Activated B cell treated with CpG ODN at 0.5 μM for 24 hours (primary cell): ENCODE data around the gene LSM14B. TPM values are rescaled to one million over a fixed set of nuclear protein-coding genes. Genes with fewer than 3 reads are reported as not detected.

Experiments used
- ATAC-seq: fragments of 200-7000 bp; cut with Tn5 transposase; one replicate; pipeline ENCODE4 v1.10.0; 2021; ENCODE audit warnings: low read depth, mild to moderate bottlenecking, moderate library complexity
- CTCF ChIA-PET: fragments of 350-600 bp; sonication (Branson Sonifier 250); formaldehyde crosslinking; loops from one replicate; lab custom pipeline; 2021; ENCODE audit warnings: antibody characterized with exemption; lab: Charles Lee
- POLR2A ChIA-PET: fragments of 350-600 bp; sonication (Branson Sonifier 250); formaldehyde crosslinking; loops from one replicate; lab custom pipeline; 2021; ENCODE audit warnings: antibody characterized with exemption; lab: Charles Lee
- DNase-seq: peaks from one replicate; pipeline ENCODE4 v3.0.0; 2022
- H3K27ac Mint-ChIP-seq: one replicate; pipeline ENCODE4 v1.8.0; 2020; ENCODE audit warnings: mixed read lengths
- H3K27me3 Mint-ChIP-seq: one replicate; pipeline ENCODE4 v1.8.0; 2021; ENCODE audit warnings: mixed read lengths
- H3K36me3 Mint-ChIP-seq: one replicate; pipeline ENCODE4 v1.8.0; 2021; ENCODE audit warnings: low read depth, mixed read lengths
- H3K4me1 Mint-ChIP-seq: one replicate; pipeline ENCODE4 v1.8.0; 2021; ENCODE audit warnings: mixed read lengths
- H3K4me3 Mint-ChIP-seq: one replicate; pipeline ENCODE4 v1.8.0; 2020; ENCODE audit warnings: mild to moderate bottlenecking, mixed read lengths
- H3K9me3 Mint-ChIP-seq: one replicate; pipeline ENCODE4 v1.8.0; 2020; ENCODE audit warnings: mixed read lengths
- CTCF ChIP-seq: fragments of 200-600 bp; IDR thresholded peaks from one replicate; pipeline ENCODE4 v1.8.0; 2022; ENCODE audit warnings: antibody characterized with exemption, mild to moderate bottlenecking
- intact Hi-C: fragments of 100-400 bp; cut with micrococcal nuclease; formaldehyde crosslinking; loops from one replicate; pipeline ENCODE4 v1.15.1; 2024
- total RNA-seq: library from RNA; stranded (reverse); gene quantifications from 2 replicates; pipeline ENCODE4 v1.2.3, GENCODE V29; 2022

LSM14B gene
- total RNA-seq, 1 donor from 2014 or later = 36.4 TPM

GRCh38 chr20:62141397-62142251 lies 19.3 kb downstream of the LSM14B start:
- CTCF ChIA-PET = interaction anchor here (0.6 kb wide), 1 partner anchor 73 kb away, joined by 3 read pairs; no protein-coding TSS in a partner anchor
- peak overlapping the region; percentile 89 for H3K4me3 Mint-ChIP-seq
- peaks cover 50% of the 10 kb centered on the region for H3K36me3 Mint-ChIP-seq
- TF ChIP-seq CTCF = no peak
- DNase-seq = no peak
- no peaks in the 10 kb centered on the region for H3K27me3 Mint-ChIP-seq
- POLR2A ChIA-PET = interaction anchor here (1.3 to 1.9 kb wide), 3 partner anchors 15 to 75 kb away, joined by 3 to 11 read pairs (median 5); partner anchors contain the start of gene LSM14B
- no peaks in the 10 kb centered on the region for H3K9me3 Mint-ChIP-seq
- peaks cover 43% of the 10 kb centered on the region for H3K4me1 Mint-ChIP-seq
- H3K27ac Mint-ChIP-seq = peak overlapping the region; percentile 78
- intact Hi-C loops = loop anchor here (5.0 kb wide), 1 partner anchor 246 kb away; the partner anchor contains the start of gene RPS21
- no peak for ATAC-seq

GRCh38 chr20:62142252-62143080 lies 20.2 kb downstream of the LSM14B start:
- H3K36me3 Mint-ChIP-seq = peaks cover 41% of the 10 kb centered on the region
- peak; percentile 7 for ATAC-seq
- no peaks in the 10 kb centered on the region for H3K9me3 Mint-ChIP-seq
- no peak for TF ChIP-seq CTCF
- H3K4me3 Mint-ChIP-seq = peak overlapping the region; percentile 89
- no peaks in the 10 kb centered on the region for H3K27me3 Mint-ChIP-seq
- peaks cover 43% of the 10 kb centered on the region for H3K4me1 Mint-ChIP-seq
- DNase-seq = no peak
- intact Hi-C loops = loop anchor here (1.0 to 5.0 kb wide), 4 partner anchors 20 to 245 kb away; partner anchors contain the start of genes LSM14B and RPS21
- ChIA-PET POLR2A (interaction anchor here (1.0 to 1.9 kb wide), 7 partner anchors 8 to 651 kb away, joined by 3 to 11 read pairs (median 5); partner anchors contain the start of genes LSM14B and MTG2), CTCF (interaction anchor here (1.9 kb wide), 1 partner anchor 132 kb away, joined by 5 read pairs; no protein-coding TSS in a partner anchor)
- peak overlapping the region; percentile 78 for H3K27ac Mint-ChIP-seq

DNA sequence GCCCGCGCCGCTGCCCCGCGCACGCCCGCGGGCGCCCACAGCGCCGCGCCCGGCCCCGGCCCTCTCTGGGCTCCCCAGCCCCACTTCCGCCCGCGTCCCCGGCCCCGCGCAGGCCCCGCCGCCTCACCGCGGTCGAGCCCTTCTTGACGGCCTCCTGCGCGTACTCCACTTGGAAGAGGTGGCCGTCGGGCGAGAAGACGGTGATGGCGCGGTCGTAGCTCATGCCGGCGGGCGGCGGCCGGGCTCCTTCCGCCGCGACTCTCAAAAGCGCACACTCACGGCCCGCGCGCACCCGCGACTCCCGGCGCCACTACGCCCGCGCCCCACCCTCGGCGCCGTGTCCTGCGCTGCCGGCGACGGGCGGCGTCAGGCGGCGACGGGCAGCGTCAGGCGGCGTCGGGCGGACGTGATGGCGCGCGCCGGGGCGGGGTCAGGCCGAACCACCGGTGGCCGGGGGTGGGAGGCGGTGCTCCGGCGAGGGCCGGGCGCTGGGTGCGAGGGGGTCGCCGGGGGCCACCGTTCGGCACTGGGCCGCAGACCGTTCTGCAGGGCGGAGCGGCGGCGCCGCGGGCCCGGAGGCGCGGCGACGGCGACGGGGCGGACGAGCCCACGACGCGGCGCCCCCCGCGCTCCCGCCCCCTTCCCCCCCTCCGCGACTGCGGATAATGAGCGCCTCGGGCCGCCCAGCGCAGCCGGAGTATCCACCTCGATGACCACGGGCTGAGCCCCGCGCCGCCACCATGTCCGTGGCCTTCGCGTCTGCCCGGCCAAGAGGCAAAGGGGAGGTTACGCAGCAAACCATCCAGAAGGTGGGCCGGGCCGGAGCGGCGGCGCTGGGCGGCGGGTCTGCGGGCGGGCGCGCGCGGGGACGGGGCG lies 21.0 kb downstream of the LSM14B start, which contains the start of the genes PSMA7 and SS18L1:
TSS of gene PSMA7 (minus strand) at position 314 of the 876 bp plus-strand sequence. CDS start at position 223, 91 bp downstream.
TSS of gene SS18L1 (plus strand) at position 689 of the 876 bp plus-strand sequence. CDS start at position 741, 52 bp downstream.
- DNase-seq = peak; percentile 88
- ChIA-PET POLR2A (interaction anchor here (0.7 to 1.6 kb wide), 6 partner anchors 9 to 651 kb away, joined by 3 to 12 read pairs (median 5); partner anchors contain the start of genes LSM14B and MTG2), CTCF (interaction anchor here (1.9 kb wide), 1 partner anchor 132 kb away, joined by 5 read pairs; no protein-coding TSS in a partner anchor)
- Mint-ChIP-seq H3K9me3 (no peaks in the 10 kb centered on the region), H3K27ac (peak within 1 kb of the TSS; percentile 78), H3K4me1 (peaks cover 37% of the 10 kb centered on the region), H3K4me3 (peak within 1 kb of the TSS; percentile 89), H3K36me3 (peaks cover 33% of the 10 kb centered on the region), H3K27me3 (no peaks in the 10 kb centered on the region)
- ATAC-seq = peak; percentile 89
- intact Hi-C loops = loop anchor here (1.0 to 5.0 kb wide), 4 partner anchors 21 to 244 kb away; partner anchors contain the start of genes LSM14B and RPS21
- no peak for TF ChIP-seq CTCF
